ENCODE data around the gene PATL1.
"Not testable (repeated sequence)": the region's sequence is repeated elsewhere in the genome, so short reads cannot be mapped to it uniquely, and the experiment has no call there.

The PATL1 gene

DNA sequence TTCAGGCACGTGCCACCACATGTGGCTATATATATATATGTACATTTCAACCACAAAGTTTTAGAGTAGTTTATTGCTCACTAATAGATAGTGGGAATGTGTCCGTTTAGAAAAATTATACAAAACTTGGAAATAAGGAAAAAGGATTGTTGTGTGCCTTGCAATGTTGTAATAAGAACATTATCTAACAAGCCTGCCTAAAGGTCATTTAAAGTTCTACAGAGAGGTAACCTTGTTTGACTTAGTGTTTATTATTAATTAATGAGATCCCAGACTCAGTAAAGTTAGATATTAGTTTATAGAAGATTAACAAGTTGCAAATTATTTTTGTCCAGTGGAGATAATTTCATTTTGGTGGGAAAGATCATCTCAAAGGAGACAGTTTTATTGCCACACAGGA lies 5.5 kb upstream of the PATL1 start:
- DNase-seq = no peak

DNA sequence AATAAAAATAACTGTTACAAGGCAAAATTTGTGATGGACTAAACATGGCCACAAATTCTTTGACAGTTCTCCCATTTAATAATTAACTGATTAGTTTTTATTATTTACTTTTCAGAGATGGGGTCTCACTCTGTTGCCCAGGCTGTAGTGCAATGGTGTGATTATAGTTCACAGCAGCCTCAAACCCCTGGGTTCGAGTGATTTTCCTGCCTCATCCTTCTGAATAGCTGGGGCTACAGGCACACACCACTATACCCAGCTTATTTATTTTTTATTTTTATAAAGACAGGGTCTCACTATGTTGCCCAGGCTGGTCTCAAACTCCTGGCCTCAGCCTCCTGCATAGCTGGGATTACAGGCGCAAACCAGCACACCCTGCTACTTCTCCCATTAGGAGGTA lies 4.5 kb upstream of the PATL1 start:
- no peak for DNase-seq

DNA sequence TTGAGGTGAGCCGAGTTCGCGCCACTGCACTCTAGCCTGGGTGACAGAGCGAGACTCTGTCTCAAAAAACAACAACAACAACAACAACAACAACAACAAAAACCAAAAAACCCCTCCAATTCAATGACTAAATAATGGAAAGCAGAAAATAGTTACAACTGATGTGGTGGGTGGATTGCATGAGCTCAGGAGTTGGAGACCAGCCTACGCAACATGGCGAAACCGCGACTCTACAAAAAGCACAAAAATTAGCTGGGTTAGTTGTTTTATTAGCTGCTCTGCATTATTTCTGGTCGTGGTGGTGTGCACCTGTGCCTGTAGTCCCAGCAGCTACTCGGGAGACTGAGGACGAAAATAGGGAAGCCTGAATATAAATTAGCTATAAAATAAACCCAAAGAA lies 2.6 kb upstream of the PATL1 start:
- DNase-seq = no peak

DNA sequence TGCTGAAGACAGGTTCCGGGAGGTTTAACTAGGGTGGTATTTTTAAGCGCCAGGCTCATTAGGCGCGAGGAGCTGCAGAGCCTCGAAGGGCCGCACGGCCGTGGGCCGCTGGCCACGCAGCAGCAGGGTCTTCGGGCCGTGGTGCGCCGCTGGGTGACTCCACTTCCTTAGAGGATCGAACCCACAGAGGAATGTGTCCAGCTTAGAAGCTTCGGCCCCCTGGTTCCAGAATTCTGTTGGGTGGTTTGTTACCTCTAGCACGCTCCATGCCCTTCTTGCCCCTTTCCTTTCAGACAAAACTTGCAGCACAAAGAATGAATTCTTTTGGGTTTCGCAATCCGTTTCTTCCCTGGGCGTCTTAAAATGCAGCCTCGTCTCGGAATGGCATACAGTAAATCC lies 773 bp upstream of the PATL1 start:
- DNase-seq = peak in 1 of 2 experiments; percentile 46

DNA sequence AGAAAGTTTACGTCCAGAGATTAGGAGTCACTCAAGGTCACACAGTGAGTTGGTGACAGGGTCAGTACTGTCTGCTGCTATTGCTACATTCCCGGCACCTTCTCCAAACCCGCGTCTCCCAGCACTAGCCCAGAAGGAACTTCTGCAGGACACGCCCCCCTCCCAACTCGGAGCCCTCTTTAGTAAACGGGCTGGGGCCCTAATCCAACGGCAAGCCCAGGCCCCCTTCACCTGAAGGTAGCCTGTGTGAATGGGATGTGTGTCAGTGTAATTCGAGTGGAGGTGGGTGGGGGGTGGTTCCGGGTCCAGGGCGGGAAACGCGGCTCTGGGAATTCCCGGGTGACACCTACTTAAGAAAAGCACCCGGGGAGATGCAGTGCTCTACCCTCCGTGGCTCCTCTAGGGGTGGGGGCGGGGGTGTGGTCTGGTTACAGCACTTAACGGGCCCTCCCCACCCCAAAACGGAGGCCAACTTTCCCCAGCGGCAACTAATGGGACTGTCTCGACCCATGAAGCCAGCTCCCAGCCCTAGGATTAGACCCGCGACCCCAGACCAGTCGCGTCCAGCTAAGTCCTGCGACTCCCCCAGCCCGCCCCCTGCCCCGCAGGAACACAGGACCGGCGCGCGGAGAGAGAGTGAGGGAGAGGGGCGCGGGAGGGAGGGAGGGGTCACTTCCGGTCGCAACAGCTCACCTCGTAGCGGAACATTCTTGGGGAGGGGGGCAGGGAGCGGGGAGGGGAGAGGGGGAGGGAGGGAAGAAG lies 468 bp downstream of the PATL1 start:
- peak; percentile 50 to 57 for DNase-seq

DNA sequence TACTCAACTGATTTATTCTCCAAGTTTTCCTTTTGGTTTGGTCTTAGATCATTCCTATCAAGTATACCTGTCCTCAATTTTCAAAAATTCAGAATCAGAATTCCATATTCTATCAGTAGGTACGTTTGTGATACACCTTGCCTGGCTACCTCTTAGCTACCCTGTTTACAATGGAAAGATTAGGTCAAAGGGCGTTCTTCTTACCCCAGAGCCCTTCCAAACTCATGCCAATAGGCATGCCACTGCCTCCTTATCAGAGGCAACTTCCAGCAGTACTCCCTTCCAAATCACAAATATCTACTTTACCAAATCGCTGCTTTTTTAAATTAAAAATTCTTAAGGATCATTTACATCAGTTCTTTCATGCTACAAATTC lies 1.0 kb downstream of the PATL1 start:
- no peak for DNase-seq

DNA sequence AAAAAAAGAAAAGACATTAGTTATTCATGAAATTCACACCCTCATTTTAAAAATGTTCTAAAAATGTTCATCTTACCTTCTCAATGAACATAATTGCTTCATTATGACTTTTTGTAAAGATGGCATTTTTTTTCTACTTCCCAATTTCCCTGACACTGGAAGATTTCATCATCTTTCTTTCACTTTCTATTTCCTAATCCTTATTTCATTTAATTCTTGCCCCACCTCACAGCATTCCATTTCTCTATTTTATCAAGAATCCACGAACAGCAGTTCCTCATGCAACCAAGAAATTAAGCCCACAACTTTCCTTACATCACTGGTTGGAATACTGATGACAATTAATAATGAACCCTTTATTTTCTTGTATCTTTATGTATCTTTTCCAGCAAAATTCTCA lies 1.9 kb downstream of the PATL1 start:
- no peak for DNase-seq

DNA sequence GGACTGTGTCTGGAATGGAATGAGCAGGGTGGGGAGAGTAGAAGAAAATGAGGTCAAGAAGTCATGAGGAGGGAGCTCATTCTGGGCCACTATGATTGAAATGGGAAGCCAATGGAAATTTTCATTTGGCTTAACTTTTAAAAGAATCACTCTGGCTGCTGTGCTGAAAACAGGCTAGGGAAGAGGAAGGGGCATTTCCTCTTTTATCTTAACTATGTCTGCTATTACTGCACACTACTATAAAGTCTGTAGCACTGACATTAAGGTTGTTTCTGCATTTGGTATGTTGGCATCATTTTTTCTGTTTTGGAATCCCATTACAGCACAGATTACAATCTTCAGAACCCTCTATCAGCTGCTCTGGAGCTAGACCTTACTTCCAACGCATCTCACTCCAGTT lies 8.2 kb downstream of the PATL1 start:
- DNase-seq = no peak

DNA sequence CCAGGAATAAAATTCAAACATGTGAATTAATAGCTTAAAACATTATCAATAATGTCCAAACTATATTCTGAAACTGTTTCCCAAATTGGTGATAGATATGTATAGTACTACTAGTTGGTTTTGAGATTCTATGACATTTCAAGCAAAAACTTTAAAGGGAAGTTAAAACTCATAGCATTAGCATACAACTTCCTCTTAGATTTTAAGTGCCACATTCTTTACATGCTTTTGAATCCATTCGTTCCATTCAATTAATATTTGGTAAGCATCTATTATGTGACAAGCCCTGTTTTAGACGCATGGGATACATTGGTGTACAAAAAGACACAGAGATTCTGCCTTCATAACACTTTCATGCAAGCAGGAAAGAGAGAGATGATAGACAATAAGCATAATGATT lies 8.9 kb downstream of the PATL1 start:
- no peak for DNase-seq

DNA sequence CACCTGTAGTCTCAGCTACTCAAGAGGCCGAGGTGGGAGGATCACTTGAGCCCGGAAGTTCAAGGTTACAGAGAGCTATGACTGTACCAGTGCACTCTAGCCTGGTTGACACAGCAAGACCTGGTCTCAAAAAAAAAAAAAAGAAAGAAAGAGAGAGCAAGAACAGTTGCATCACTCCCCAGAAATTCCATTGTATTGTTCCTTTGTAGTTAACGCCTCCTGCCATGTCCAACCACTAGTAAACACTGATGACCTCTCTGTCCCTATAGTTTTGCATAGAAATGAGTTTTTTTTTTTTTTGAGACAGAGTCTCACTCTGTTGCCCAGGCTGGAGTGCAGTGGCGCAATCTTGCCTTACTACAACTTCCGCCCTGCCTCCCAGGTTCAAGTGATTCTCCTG lies 10.8 kb downstream of the PATL1 start:
- DNase-seq = no peak

DNA sequence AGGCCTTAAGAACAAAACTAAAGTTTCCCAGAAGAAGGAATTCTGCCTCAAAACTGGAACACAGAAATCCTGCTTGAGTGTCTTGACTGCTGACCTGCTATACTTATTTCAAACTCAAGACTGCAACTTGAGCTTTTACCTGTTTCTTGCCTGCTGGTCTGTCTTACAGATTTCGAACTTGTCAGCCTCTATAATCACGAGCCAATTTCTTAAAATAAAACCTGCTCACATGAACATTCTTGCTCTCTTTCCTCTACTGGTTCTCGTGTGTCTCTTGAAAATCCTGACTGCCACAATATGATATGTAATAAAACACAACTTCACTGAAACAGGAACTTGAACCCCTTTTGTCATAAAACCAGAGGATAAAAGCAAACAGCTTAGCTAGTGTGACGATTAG lies 13.9 kb downstream of the PATL1 start:
- no peak for DNase-seq

DNA sequence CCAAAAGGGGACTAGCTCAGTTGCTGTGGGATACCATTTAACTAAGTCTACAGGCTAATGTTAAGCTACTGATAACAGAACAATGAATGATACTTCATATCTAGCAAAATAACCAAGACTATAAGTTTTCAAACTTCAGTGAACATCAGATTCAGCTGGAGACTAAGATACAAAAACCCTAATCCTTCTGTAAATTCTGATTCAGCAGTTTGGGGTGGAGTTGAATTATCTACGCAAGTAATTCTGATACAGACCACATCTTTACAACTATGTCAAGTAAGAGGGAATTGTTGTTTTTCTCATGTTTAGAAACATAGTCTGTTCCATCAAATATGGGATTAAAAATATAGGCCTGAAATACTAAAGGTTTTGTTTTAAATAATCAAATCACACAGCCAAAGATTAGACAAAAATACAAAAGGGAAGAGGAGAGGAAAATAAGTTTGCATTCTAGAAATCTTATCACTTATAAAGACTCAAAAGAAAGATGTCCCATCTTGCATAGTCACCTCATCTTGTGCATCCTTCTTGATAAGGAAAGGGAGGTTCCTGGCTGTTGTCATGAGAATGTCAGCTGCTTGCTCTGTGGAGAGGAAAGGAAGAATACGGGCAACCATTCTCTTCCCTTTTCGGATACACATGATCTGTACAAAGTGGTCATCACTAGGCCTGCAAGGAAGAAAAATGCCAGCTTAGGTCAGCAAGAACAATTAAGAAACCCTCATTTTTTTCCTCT lies 21.4 kb downstream of the PATL1 start:
- DNase-seq = no peak

DNA sequence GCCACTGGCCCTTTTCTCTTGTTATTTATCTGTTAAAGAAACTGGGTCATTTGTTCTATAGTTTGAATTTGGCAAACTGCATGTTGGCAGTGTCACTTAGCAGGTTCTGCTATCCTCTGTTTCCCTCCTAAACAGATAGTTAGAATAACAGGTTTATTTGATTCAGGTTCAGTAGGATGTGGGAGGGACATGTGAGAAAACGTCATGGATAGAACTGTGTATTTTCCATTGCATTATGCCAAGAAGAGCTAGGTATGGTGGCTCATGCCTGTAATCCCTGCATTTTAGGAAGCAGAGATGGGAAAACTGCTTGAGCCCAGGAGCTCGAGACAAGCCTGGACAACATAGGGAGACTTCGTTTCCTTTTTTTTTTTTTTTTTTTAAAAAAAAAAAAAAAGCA lies 24.3 kb downstream of the PATL1 start:
- DNase-seq = no peak

DNA sequence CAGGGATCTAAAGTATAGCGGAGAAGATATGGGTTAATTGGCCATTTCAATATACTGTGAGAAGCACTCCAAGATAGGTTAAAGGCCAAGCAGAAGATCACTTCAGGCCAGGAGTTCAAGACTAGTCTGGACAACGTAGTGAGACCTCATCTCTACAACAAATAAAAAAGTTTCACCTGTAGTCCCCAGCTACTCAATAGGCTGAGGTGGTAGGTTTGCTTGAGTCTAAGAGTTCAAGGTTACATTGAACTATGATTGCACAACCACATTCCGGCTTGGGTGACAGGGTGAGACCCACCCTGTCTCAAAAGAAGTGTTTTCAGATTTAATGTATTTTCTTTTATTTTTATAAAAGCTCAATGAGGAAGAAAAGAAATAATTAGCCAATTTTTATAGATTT lies 25.4 kb downstream of the PATL1 start:
- no peak for DNase-seq

DNA sequence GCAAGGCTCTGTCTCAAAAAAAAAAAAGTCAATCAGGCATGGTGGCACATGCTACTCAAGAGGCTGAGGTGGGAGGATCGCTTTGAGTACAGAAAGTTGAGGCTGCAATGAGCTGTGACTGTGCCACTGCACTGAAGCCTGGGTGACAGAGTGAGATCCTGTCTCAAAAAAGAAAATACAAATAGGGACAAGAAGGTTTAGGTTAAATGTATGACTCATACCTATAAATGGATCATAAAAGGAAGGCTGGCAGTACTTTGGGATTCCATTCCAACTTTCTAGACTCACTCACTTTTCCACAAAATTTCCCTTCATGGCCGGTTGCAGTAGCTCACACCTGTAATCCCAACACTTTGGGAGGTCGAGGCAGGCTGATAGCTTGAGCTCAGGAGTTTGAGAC lies 27.7 kb downstream of the PATL1 start:
- no peak for DNase-seq

DNA sequence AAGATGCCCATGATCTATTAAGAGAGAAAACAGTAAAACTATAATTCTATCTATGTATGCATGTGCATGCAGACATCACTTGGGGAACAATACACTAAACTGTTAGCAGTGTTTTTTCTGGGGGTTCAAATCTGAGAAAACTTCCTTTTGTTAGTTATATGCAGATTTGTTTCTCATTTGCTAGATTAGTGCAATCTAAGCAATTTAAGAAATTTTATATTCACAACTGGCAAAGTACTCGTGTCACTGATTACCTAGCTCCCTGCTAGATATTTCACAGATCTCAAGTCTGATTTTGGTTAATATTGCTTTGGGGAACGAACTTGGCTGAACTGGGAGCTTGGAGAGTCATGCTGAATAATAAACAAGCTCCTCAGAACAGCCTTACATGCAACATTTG lies 38.3 kb downstream of the PATL1 start:
- no peak for DNase-seq

DNA sequence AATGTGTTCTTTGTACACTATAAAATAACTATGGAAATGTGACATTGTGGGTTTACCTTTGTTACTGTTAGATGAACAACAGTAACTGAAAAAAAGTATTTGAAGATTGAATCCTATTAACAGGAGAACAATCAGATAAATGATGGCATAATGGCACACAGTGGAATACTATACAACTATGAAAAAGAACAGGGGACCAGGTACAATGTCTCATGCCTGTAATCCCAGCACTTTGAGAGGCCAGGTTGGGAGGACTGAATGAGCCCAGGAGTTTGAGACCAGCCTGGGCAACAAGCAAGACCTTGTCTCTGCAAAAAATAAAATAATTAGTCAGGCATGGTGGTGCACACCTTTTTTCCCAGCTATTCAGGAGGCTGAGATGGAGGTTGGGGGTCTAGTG lies 38.8 kb downstream of the PATL1 start:
- no peak for DNase-seq

DNA sequence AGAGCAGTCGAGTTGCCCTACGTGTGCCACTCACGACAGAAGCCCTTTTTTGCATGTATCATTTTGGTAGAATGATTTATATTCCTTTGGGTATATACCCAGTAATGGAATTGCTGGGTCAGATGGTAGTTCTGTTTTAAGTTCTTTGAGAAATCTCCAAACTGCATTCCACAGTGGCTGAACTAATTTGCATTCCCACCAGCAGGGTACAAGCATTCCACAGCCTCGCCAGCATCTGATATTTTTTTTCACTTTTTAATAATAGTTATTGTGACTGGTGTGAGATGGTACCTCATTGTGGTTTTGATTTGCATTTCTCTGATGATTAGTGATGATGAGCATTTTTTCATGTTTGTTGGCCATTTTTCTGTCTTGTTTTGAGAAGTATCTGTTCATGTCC lies 41.9 kb downstream of the PATL1 start:
- not testable (repeated sequence) for DNase-seq

DNA sequence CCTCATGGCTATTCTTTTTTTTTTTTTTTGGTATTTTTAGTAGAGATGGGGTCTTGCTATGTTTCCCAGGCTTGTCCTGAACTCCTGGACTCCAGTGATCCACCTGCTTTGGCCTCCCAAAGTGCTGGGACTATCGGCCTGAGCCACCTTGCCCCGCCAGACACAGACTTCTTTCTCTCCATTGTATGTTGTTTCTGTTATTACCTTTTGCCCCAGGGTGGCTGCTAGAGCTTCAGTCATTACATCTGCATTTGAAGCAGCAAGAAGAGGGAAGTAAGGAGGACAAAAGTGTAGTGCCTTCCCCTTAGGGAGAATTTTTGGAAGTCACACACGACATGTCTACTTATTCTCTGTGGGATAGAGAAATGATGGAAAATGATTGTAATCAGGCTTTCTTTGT lies 43.1 kb downstream of the PATL1 start:
- no peak for DNase-seq

DNA sequence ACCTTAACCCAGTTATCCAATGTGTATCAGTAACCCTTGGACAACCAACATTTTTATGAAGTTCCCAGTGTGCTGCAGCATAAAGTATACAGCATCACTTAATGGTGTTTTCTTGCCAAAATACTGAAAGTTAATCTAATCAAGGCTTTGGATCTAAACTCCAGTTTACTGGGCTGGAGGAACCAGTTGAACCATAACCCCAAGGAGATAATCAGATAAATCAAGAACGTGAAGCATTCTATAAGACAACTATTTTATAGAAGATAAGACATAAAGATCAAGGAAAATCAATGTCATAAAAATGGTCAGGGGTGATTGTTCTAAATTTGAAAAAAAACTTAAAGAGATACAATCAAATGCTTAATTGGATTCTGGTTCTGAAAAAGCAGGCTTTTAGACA lies 51.0 kb downstream of the PATL1 start:
- DNase-seq = no peak

DNA sequence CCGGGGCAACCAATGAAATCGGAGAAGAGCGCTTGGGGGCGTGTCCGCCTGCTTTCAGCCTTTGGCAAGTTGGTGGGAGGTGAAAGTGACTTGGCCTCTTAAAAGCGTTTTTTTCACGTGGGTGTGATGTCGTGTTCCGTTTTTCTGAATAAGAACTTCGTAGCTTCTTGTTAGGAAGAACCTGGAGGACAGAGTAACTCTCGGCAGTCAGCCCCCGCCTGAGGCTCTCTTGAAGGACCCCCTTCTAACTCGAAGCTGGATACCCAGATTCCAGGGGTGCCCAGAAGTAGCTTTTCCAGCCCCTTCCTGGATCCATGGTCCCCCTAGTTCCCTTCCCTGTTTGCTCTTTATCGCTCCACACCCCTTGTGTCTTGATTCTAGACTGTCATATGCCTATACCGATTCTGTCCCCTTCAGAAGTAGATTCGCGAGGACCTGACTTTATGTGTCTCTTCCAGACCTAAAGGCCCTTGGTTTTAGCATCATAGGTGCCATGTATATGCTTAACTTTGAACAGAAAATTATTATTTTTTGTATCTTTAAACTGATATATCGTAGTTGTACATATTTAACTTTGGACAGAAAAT lies 52.3 kb downstream of the PATL1 start:
- no peak for DNase-seq

DNA sequence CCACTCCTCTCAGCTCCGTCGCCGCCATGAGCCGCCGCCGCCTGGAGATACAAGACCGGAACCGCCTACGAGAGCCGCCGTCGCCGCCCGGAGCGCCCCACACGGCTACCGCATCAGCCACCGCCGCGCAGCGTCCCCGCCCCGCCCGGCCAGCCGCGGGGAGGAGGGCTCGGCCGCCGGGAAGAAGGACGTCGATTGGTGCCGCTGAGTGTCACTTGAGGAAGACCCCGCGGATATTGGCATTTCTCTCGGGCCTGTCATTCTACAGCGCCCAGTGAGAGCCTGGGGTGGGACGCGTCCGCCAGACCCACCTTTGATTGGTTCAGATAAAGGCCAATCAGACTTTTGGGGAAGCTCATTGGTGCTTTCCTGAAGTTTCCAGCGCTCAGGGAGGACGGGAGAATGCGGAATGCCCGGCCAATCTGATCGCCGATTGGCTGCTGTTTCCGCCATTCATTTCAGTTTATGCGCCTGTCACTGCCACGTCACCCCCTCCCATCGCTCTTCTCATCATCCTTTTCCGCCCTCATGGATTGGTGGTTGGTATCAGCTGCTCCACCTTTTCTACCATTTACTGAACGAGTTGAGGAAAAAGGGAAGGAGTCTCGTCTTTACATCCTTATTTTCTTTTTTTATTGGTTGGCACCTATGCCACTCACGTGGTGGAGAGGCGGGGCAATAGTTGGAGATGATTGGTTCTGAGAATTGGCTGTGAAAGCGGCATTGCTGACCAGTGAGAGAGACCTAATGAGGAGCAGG lies 53.0 kb downstream of the PATL1 start, which contains the start of gene OSBP:
TSS of gene OSBP (minus strand) at position 138 of the 759 bp plus-strand sequence. CDS start at position 28, 110 bp downstream.
- peak; percentile 99 for DNase-seq

DNA sequence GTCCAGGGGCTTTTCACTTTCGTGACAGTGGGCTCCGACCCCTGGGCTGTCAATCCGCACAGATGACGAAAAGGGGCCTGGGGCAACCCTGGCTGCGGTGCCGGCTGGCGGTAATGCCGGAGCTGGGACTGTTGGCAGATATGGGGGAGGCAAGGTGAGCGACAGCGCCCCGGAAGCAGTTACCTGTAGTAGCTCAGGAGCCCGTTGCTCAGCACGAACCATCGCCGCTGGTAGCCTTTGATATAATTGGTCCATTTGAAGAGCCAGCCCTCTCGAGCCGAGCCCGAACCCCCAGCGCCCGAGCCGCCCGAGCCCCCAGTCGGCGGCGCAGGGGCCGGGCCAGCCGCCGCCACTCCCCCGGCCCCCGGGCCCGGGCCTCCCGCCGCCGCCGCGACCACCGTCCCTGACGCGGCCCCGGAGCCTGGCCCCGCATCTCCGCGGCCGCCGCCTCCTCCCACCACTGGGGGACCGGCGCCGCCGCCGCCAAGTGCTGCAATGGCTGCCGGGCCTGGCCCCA lies 53.7 kb downstream of the PATL1 start:
- peak in 1 of 2 experiments; percentile 39 for DNase-seq
